Globus pallidus (tissue), 1 donor: ENCODE results near the gene GSC2.
A peak's percentile ranks its signal among the peaks of the same experiment; 100 is the strongest.

ENCODE experiments used
- DNase-seq: peaks from one replicate; pipeline ENCODE4 v3.0.0-alpha.2; 2015; ENCODE audit warnings: low spot score

The GSC2 gene

GRCh38 chr22:19119949-19120348 is 30.1 kb downstream of the GSC2 start:
- no peak for DNase-seq

- DNase-seq: no peak
Observed at GRCh38 chr22:19118329-19118880, 31.7 kb downstream of the GSC2 start.

- DNase-seq: no peak
Observed at GRCh38 chr22:19117111-19117512, 33.0 kb downstream of the GSC2 start.

GRCh38 chr22:19115628-19116027 is 34.5 kb downstream of the GSC2 start:
- DNase-seq: peak; percentile 68

GRCh38 chr22:19114984-19115552 is 35.0 kb downstream of the GSC2 start:
- DNase-seq: no peak

- DNase-seq: no peak
Observed at GRCh38 chr22:19113429-19113828, 36.7 kb downstream of the GSC2 start.

GRCh38 chr22:19111584-19111983 is 38.5 kb downstream of the GSC2 start:
- no peak for DNase-seq

GRCh38 chr22:19111140-19111539 is 39.0 kb downstream of the GSC2 start:
- no peak for DNase-seq

GRCh38 chr22:19110646-19111045 is 39.4 kb downstream of the GSC2 start:
- no peak for DNase-seq

- DNase-seq: no peak
Observed at GRCh38 chr22:19110064-19110458, 40.0 kb downstream of the GSC2 start.

- no peak for DNase-seq
Observed at GRCh38 chr22:19109198-19110063, 40.7 kb downstream of the GSC2 start.

GRCh38 chr22:19108807-19109197 is 41.3 kb downstream of the GSC2 start:
- DNase-seq: no peak

- no peak for DNase-seq
Observed at GRCh38 chr22:19107730-19108074, 42.4 kb downstream of the GSC2 start.

GRCh38 chr22:19106886-19107729 is 43.0 kb downstream of the GSC2 start:
- no peak for DNase-seq

- DNase-seq: no peak
Observed at GRCh38 chr22:19105867-19106802, 44.0 kb downstream of the GSC2 start.

- DNase-seq: no peak
Observed at GRCh38 chr22:19105456-19105855, 44.6 kb downstream of the GSC2 start.

GRCh38 chr22:19103880-19104821 is 45.9 kb downstream of the GSC2 start:
- no peak for DNase-seq

- DNase-seq: no peak
Observed at GRCh38 chr22:19098157-19098556, 51.9 kb downstream of the GSC2 start.

GRCh38 chr22:19097518-19097917 is 52.6 kb downstream of the GSC2 start:
- no peak for DNase-seq
